Inflammatory macrophage treated with lipopolysaccharide for 4 hours (primary cell): ENCODE measurements around the gene SAMD7.

ENCODE experiments used
- DNase-seq: peaks from one replicate; pipeline ENCODE4 v3.0.0-alpha.2; 2020

SAMD7 gene, protein sequence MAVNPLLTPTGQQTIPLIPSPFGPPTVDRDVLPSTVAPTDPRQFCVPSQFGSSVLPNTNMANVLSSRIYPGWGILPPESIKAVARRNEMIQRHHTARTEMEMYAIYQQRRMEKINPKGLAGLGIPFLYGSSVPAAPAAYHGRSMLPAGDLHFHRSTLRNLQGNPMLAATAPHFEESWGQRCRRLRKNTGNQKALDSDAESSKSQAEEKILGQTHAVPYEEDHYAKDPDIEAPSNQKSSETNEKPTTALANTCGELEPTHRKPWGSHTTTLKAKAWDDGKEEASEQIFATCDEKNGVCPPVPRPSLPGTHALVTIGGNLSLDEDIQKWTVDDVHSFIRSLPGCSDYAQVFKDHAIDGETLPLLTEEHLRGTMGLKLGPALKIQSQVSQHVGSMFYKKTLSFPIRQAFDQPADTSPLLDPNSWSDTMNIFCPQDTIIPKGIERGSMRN

DNA sequence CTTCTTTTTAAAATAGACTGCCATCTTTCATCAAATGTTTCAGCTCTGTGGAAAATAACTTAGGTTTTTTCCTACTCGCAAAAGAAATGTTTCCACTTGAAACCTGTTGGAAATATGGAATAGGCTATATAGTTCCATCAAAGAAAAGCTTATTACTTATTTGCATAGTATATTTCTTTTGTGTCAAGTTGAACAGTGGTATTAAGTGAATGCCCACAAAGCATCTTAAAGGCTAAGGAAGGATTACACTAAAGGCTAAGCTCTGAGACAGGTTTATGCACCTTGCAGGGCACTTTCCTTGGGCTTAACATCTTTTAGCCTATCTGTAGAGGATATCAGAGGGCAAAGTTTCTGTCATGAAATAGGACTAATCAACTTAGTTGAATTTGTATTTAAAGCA is at the start of gene SAMD7:
SAMD7 (plus strand) TSS at position 301 of the 400 bp plus-strand sequence. CDS start 7,927 bp downstream, outside the sequence.
- DNase-seq = no peak

DNA sequence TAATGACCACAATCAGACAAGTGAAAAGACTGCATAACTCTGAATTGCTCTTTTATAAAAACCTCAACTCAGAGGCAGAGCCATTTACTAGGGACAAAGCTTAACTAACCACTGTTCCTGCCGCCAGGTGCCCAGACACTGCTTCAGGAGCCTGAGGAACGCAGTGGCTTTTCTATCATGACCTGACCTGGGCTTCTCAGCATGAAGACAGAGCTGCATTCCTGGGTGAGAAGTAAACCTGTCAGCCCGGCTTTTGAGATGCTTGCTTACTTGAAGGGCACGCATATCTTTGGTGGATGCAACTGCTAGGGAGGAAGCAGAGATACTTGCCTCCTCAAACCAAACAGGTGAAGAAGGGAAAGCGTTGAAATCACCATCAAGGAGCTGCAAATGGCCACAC is 49.5 kb upstream of the SAMD7 start:
- no peak for DNase-seq

DNA sequence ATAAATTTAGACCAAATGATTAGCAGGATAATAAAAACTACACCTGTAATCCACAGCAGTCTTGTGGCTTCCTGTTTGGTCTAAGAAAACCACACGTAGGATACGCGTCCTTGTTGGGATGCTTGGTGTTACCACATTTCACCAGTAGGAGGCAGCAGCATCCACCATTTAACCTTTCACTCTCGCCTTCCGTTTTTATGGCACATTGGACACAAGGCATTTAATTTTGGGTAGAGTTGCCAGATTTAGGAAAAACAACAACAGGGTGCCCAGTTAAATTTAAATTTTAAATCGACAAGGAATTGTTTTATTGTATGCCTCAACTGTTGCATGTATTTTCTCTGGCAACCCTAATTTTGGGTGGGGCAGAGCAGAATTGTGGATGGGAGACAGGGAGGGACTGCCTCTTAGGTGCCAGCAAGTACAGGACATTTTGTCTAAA is 47.9 kb upstream of the SAMD7 start:
- DNase-seq = peak; percentile 68

DNA sequence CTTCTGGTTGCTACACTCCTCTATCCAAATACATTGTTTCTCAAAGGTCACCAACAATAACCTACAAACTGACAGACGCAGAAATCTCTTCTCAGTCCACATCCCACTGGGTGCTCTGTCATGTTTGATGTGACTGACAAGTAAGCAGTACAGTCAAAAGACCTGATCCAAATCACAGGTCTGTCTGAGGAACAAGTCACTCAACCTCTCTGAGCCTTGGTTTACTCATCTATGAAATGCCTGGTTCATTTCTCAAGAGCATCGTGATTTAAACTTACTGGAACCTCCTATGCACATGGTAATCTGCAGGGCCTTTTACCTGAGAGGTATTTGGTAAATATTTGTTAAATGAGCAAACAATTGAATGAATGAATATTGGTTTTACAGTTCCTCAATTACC is 47.1 kb upstream of the SAMD7 start:
- no peak for DNase-seq

DNA sequence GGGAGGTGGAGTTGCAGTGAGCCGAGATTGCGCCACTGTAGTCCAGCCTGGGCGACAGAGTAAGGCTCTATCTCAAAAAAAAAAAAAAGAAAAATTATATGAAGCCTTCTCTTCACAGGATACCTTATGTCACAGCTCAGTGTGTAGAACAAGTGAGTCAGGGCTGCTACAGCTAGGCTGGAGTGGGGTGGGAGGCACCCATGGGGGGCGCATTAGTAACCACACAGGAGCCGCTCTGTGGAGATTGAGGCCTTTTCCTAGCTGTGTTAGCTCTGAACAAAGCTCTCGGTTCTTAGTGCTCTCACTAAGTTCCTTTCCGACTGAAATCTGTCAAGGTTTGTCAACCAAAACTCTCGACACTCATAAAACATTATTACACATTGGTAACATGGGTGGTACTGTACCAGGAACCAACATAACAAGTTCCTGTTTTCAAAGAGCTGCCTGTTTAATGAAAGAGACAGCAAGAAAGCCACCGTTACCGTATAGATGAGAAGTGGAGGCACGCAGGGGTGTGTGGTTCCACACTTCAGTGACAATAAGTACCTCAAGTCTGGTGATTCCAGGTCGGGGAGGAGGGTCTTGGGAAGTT is 46.1 kb upstream of the SAMD7 start:
- DNase-seq = peak; percentile 58

DNA sequence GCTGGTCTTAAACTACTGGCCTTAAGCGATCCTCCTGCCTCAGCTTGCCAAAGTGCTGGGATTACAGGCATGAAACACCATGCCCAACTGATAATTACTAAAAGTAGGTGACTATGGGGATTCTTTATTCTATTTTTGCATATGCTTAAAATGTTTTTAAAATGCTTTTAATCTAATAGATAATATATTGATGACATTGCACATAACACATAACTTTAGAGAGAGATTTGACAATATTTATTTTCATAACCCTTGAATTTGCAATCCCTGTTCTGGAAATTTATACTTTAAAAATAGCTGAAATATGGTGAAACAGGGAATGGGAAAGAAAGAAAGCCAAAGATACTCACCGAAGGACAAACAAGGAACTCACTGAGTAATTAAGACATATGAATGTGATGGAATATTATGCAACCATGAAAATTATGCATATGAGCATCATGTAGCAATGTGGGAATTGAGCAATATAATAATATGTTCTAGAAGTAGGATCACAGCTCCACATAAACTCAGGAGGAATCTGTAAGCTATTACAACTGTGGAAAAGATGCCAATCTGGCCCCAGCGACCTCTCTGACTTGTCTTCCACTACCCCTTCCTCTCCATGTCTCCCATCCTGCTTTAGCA is 43.7 kb upstream of the SAMD7 start:
- peak; percentile 57 for DNase-seq

DNA sequence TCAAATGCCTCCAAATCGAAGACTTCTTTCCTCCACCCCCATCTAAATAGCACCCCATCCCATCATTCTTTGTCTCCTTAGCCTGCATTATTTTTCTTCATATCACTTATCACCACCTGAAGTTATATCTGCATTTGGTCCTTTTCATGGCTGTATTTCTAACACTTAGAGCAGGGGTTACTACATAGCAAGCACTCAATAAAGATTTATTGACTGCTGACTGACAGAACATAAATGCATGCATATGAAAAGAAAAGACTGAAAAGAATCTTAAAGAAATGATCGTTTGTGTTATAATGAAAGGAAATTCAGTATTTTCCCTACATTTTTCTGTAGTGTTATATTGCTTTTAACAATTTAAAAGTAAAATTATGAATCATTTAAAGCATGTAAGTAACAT is 43.0 kb upstream of the SAMD7 start:
- DNase-seq = no peak

DNA sequence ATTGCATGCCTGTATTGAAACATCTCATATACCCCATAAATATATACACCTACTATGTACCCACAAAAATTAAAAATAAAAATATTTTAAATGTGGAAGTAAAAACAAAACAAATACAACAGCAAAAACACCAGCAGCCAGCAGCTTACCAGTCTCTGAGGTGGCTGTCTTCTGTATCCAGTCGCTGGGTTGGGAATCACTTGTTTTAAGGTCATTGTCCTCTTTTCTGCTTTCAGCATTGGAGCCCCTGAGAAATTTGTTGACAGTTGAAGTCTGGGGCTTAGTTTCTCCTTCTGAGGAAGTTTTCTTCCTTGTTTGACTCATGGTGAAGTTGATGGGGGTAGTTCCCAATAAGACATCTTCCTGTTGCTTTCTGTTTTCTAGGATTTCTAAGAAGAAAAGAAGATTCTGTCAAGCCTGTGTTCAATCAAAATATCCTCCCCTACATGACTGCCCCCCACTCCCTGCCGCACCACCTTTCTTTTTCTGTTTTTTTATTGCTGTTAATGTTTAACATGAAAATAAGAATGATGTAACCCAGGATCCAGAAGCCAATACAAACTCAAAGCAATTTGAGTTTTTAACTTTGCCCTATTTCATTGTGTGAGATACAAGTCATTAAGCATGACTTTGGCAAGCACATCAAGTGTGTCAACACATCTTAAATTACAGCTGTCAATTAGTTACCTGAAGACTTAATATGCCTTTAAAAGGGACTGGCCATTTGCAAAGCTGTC is 41.7 kb upstream of the SAMD7 start, which contains the start of gene LRRC31:
LRRC31 (minus strand) TSS at position 452 of the 737 bp plus-strand sequence; CDS start at position 324, 128 bp downstream.
- DNase-seq = no peak

DNA sequence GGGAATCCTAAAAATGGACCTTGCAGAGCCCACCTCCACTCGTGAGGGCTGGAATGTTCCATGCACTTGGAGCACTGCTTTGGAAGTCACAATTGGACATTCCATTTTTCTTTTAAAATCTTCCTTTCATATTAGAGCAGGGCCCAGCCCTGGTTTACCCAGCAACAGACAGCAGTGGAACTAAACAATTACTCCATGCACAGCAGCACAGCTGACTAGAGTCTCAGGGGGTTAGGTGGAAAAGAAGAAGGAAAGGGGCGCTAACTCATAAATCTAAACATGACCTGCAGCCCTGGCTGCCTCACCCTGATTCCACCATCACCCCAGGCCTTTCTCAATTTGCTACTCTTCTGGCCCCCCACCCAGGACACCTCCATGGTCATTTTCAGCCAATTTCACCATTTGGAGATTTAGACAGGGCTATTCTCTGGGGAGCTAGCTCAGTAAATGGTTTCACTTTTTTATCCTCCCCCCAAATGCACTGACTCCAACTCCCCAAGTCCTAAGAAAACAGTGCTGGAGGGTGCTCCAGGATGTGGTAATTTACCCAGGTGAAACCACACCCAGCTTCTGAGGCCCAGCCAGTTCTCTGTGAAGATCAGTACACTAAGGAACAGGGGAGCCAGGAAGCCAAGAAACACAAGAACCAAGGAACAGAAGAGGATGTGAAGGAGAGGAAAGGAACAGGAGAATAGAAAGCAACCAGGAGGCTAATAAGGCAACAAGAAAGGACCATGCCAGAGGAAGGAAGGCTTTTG is 40.1 kb upstream of the SAMD7 start:
- no peak for DNase-seq

DNA sequence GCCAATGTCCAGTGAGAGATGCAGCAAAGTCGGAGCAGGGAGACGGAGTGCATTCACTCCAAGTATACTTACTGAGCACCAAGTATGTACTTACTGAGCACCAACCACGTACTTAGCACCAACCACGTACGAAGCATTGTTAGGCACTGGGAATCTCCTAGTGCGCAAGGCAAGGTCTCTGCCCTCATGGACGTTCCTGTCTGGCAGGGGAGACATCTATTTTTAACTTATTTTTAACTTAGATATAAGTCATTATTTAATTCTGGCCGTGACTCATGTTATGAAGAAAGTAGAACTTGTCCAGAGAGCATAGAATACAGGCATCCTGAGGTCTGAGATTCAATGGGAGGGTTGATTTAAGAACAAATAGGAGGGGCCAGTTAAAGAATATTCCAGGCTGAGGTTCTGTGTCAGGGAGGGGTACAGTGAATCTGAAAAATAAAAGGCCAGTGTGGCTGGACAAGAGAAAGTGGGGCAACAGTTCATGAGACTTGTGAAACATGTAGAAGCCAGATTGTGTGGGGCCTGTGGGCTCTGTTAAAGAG is 32.3 kb upstream of the SAMD7 start:
- DNase-seq = no peak

DNA sequence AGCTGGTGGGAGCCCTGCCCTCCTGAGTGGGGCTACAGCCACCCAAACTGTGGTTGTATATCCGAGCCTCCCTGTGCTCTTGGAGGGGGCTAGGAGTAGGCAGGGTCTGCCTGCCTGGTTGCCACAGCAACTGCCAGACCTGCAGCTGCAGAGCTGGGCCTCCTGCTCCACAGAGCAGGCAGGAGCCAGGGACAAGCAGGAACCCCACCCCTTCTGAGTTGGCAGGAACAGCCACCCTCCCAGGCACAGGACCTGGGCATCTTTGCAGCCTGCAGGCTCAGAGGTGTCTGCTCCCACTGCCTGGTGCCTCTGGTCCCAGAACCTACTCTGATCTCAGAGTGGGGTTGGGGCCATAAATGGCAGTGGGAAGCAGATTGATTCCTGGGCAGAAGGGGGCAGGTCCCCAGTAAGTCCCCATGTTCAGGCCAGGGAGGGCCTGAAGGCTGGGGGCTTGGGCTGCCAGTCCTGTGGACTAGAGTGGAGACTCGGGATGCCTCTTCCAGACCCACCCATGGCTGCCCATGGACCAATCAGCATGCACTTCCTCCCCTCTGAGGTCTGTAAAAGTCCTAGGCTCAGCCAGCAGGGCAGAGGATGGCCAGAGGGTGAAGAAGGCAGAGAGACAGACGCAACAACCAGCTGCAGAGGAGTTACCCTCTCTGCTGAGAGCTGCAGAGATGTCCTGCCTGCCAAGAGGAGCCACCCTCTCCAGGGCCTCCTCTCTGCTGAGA is 31.4 kb upstream of the SAMD7 start:
- DNase-seq = no peak

DNA sequence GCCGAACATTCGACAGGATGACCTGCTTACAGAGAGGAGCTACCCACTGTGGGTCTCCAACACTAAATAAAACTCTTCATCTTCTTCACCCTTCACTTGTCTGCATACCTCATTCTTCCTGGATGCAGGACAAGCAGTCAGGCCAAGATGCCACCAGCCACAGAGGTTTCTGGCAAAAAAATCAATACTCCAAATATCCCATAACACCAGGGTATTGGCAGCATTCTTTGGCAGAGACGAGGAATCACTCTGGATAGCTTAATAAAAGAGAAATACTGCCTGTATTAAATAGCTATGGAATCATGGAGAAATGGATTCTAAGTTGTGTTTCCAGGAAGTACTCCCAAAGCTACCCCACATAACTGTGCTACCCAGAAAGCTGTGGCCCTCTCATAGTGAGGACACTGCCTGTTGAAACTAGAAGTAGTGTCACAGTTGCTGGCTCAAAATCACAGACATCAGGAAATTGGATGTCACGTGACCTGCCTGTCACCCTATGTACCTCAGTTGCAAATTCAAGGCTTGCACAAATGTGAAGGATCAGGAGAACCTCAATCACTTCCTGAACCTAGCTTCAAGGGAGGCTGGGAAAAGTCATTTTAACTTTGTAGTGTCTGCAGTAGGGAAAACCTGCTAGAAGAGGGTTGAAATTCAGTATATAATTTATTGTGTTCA is 30.7 kb upstream of the SAMD7 start:
- no peak for DNase-seq

DNA sequence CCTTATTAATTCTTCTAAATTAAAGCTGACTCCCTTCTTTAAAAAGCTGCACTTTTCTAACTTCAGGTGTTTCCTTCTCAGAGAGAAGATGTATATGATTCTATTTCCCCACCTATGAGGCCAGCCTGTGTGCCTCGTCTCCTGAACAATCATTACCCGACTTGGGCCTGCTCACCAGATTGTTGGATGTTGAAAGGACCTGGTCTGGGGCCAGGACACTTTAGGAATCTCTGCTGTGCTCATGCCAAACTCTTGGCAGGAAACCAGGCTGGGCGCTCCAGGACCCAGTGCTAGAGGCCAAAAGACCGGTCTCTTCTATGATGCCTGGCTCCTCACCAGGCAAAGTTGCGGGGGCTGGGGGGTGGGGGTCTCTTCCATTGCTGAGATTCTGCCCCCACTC is 24.7 kb upstream of the SAMD7 start:
- DNase-seq = no peak

DNA sequence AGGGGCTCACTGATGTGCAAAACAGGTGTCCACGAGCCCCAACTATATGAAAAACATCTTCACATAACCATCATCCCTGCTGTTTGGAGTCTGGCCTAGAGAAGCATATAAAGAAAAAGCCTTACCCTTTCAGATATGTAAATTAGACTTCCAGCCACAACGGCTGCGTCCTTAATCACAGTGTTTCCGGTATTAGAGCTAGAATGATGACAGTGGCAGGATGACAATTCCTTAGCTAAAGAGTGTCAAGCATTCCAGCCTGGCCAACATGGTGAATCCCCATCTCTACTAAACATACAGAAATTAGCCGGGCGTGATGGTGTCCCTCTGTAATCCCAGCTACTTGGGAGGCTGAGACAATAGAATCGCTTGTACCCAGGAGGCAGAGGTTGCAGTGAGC is 19.5 kb upstream of the SAMD7 start:
- DNase-seq = no peak

DNA sequence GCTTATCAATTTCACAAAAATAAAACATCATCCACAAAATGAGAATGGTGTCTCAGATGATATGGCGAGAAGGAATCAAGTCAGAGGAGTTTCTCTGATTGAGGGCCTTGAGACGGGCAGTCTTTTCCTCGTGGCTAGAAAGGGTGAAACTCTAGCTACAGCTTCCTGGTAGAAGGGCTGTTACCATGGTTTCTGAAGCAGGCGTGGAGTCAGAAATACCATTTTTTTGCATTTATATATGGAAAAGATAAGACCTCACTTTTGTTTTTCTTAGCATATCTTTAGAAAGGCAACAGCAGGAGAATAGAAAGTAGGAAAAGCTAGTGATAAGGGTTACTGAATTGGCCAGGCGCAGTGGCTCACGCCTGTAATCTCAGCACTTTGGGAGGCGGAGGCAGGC is 17.3 kb upstream of the SAMD7 start:
- DNase-seq = no peak

DNA sequence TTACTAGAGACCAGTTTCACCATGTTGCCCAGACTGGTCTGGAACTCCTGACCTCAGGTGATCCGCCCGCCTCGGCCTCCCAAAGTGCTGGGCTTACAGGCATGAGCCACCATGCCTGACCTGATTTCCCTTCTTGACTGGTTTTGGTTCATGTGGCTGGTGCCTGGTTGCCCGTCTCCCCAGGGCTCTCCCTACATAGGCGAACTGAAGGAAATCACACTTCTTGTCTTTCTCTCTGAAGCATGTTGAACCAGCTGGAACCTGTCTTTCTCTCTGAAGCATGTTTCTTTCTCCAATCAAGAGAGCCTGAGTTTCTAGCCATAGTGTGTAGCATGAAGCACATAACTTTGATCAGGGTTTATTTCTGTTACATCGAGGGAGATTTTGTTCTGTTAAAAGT is 16.3 kb upstream of the SAMD7 start:
- DNase-seq = no peak

DNA sequence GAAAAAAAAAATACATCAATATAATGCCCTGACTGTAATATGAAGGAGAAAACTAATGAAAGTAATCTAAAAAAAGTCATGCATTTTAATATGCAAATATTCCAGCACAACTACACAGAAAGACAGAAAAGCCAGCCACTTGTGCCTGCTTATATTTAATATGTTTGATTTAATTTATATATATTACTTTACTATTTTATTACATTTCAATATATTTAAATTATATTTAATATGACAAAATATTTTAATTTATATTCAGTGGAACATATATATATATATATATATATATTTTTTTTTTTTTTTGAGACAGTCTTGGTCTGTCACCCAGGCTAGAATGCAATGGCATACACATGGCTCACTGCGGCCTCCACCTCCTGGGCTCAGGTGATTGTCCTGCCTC is 14.1 kb upstream of the SAMD7 start:
- DNase-seq = no peak

DNA sequence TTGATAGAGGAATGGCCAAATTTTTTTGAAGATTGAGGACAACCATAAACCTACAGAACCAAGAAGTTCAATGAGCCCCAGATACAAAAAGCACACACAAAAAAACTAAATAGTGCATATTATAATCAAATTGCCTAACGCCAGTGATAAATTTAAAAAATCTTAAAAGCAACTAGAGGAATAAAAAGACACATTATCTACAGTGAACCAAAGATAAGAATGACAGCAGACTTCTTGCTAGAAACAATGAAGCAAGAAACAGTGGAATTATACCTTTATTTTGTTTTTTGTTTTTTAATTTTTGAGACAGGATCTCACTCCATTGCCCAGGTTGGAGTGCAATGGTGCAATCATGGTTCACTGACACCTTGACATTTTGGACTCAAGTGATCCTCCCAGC is 9.9 kb upstream of the SAMD7 start:
- DNase-seq = no peak

DNA sequence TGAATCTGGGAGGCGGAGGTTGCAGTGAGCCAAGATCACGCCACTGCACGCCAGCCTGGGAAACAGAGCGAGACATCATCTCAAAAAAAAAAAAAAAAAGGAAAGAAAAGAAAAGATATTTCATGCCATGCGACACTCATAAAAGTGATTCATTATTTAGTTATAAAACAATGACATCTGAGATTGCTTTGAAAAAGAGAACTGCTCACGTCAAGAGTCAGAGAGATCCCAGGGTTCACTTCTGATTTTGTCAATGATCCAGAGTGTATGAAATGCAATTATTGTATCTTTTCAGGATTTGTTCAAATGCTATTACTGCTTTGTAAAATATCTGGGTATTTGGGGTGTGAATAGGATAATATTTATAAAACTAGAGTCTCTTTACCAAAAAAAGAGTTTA is 6.0 kb upstream of the SAMD7 start:
- DNase-seq = no peak

DNA sequence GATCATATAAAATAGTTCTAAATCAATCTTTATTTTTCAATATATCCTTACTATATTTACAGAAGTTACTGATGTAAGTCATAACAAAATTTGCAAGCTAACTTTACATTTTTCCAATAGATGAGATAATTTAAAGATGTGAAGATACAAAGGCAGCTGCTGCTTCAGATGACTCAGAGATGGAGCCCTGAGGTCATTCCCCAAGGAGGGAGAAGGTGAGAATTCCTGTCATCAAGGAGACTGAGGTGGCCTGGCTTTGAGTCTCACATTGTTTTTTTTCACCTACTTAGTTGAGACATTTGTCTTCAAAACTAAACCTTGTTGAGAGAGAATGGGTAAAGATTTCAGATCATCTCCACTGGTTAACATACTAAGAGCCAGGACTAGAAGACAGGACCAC is 3.9 kb upstream of the SAMD7 start:
- DNase-seq = no peak

DNA sequence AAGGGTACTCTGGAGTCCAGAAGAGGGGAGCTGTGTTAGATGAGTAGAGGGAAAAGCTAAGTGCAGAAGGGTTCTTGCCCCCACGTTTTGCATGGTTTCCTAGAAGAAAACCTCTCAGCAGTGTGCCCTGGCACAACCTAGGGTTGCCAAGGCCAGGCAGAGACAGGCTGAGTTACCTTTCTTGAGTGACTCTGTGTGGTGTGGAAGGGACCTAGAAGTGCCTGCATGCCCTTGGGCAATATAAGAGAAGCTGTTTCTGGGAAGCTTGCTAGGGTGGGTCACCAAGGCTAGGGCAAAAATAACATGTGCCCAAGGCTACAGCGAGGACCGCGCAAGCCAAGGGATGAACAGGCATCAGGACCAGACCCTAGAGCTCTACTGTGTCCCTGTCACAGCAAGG is 3.4 kb upstream of the SAMD7 start:
- DNase-seq = no peak
